Right atrium auricular region (tissue), 2 donors: ENCODE data around the gene FBLN2. TPM values are rescaled to one million over a fixed set of nuclear protein-coding genes. Genes with fewer than 3 reads are reported as not detected.
A peak's percentile ranks its signal among the peaks of the same experiment; 100 is the strongest.
"Not testable (repeated sequence)": the region's sequence is repeated elsewhere in the genome, so short reads cannot be mapped to it uniquely, and the experiment has no call there.

Experiments
- DNase-seq: peaks from one replicate; pipeline ENCODE4 v3.0.0-alpha.2; 2019; ENCODE audit warnings: low spot score
- H3K27ac ChIP-seq, 2 donors: fragments of 200-600 bp; sonication (generic); 1 replicate in 1 of 2; 2 replicates in 1 of 2; pipeline ENCODE4 v1.5.1; 2016 to 2019
- H3K27me3 ChIP-seq, 2 donors: fragments of 200-600 bp; sonication (generic); one replicate each; pipeline versions ENCODE4 v1.5.1 to v1.6.0; 2017 to 2019
- H3K36me3 ChIP-seq: fragments of 200-600 bp; sonication (generic); one replicate; pipeline ENCODE4 v1.5.1; 2016
- H3K4me1 ChIP-seq, 2 donors: fragments of 200-600 bp; sonication (generic); one replicate each; pipeline versions ENCODE4 v1.5.1 to v1.6.0; 2017 to 2019
- H3K4me3 ChIP-seq, 2 donors: fragments of 200-600 bp; sonication (generic); 1 replicate in 1 of 2; 2 replicates in 1 of 2; pipeline ENCODE4 v1.5.1; 2017 to 2019; ENCODE audit warnings: mild to moderate bottlenecking in 1 of 2, moderate library complexity in 1 of 2
- H3K9me3 ChIP-seq, 2 donors: fragments of 200-600 bp; sonication (generic); one replicate each; pipeline ENCODE4 v1.5.1; 2019
- total RNA-seq, 2 donors: library from RNA; depleted of rRNA; stranded (reverse); fragments of >200 nt; gene quantifications; one replicate each; pipeline ENCODE4 v1.1.0, GENCODE V29; 2016
- TF ChIP-seq, protein P1 (sequence below), 2 donors: fragments of 200-600 bp; sonication (generic); IDR thresholded peaks; one replicate each; pipeline ENCODE4 v1.5.1; 2019; ENCODE audit warnings: antibody characterized with exemption in 2 of 2

The FBLN2 gene
- 100 to 1,000 TPM; 122 to 185 TPM for total RNA-seq

DNA sequence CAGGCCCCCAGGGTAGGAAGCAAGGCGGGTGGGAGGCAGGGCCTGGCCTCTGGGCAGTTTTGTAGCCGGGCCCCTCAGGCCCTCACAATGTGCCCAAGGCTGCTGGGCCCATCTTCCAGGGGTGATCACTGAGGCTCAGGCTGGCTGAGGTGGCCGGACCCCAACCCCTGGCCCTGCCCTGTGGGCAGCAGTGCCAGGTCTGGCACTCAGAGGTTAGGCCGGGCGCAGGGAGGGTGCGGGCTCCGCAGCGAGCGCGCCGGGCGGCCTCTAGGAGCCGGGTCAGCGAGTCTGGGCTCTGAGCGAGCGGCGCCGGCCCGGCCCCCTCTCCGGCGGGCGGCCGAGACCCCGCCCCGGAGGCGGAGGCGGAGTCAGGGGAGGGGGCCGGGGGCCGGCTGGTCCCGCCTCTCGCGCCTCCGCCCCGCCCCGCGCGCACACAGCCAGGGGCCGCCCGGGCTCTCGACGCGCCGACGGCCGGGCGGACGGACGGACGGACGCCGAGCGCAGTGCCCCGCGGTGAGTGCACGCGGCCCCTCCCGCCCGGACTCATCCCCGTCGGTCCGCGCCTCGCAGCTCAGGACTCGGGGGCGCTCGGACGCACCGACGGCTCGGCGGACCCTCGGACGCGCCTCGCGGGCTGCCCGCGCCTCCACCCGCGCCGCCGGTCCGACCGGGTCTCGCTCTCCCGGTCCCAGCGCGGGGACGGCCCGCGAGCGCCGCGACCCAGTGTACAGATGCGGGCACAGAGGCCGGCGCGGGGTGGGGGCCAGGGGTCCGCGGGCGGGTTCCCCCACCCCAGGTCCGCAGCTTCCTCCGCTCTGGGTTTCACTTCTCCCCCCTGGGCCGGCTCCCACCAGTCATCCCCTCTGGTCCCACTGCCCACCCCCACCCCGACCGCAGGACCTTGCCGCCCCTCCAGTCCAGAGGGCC lies at the start of gene FBLN2:
TSS of gene FBLN2 (plus strand) at position 430 of the 927 bp plus-strand sequence. CDS start 21,231 bp downstream, outside the sequence.
- Histone ChIP-seq H3K27ac (peak within 1 kb of the TSS; percentile 59 to 79), H3K27me3 (no peaks in the 10 kb centered on the region), H3K9me3 (no peaks in the 10 kb centered on the region), H3K4me1 (peaks cover 0 to 73% of the 10 kb centered on the region in 2 donors), H3K36me3 (no peaks in the 10 kb centered on the region), H3K4me3 (peak within 1 kb of the TSS; percentile 50 to 60)
- DNase-seq: no peak
- TF ChIP-seq, protein P1, sequence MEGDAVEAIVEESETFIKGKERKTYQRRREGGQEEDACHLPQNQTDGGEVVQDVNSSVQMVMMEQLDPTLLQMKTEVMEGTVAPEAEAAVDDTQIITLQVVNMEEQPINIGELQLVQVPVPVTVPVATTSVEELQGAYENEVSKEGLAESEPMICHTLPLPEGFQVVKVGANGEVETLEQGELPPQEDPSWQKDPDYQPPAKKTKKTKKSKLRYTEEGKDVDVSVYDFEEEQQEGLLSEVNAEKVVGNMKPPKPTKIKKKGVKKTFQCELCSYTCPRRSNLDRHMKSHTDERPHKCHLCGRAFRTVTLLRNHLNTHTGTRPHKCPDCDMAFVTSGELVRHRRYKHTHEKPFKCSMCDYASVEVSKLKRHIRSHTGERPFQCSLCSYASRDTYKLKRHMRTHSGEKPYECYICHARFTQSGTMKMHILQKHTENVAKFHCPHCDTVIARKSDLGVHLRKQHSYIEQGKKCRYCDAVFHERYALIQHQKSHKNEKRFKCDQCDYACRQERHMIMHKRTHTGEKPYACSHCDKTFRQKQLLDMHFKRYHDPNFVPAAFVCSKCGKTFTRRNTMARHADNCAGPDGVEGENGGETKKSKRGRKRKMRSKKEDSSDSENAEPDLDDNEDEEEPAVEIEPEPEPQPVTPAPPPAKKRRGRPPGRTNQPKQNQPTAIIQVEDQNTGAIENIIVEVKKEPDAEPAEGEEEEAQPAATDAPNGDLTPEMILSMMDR (IDR thresholded peaks at IDR 0.05): no peak

DNA sequence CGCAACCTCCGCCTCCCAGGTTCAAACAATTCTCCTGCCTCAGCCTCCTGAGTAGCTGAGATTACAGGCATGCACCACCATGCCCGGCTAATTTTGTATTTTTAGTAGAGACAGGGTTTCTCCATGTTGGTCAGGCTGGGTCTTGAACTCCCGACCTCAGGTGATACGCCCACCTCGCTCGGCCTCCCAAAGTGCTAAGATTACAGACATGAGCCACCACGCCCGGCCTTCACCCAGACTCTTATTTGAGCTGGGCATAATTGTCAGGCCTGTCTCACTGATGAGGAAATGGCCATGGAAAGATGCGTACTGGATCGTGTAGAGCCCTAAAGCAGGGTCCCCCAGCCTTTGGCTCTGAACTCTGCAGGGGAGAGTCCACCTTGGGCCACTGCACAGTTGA lies 49.7 kb upstream of the FBLN2 start:
- DNase-seq, H3K36me3 ChIP-seq, H3K27me3 ChIP-seq: not testable (repeated sequence)

DNA sequence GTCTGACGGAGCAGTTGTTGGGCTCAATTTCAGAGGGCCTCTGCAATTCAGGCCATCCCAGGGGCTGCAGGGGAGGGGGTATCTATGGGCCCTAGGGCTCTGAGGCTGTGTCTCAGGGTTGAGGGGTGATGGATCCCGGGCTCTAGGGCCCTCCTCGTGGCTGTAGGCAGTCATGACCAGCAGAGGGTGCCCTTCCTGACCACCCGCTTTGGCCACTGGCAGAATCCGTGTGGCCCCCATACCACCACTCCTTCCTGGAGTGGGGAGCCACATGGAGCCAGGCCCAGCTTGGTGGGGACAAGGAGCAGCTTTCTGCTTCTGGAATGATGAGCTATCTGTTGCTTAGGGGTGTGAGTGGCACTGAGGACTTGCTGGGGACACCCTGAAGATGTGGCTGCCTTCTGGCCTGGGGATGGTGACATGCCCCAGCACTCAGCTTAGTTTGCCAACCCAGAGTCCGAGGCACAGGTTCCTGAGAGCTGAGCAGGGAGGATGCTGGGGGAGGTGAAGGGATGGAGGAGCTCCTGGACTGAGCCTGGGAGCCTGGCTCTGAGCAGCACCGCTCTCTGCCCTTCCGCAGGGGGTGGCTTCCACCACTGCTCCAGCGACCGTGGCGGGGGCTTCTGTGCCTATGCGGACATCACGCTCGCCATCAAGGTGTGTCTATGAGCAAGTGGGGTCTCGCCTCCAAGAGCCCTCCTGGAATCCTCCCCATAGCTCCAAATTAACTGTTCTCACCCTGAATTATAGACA lies 48.6 kb upstream of the FBLN2 start:
- H3K27me3 ChIP-seq: no peaks in the 10 kb centered on the region
- no peak overlapping the region for H3K27ac ChIP-seq
- DNase-seq: no peak
- TF ChIP-seq, protein P1 (IDR thresholded peaks at IDR 0.05): peak; percentile 45 to 66
- H3K36me3 ChIP-seq: peaks cover 6% of the 10 kb centered on the region
- H3K4me3 ChIP-seq: no peak overlapping the region
- peaks cover 0 to 20% of the 10 kb centered on the region in 2 donors for H3K4me1 ChIP-seq
- H3K9me3 ChIP-seq: no peaks in the 10 kb centered on the region

More for the DNA sequence above, 49.7 kb upstream of the FBLN2 start:
- H3K4me3 ChIP-seq, H3K9me3 ChIP-seq, H3K27ac ChIP-seq: not testable (repeated sequence)
- H3K4me1 ChIP-seq: peaks cover 0 to 20% of the 10 kb centered on the region in 2 donors

DNA sequence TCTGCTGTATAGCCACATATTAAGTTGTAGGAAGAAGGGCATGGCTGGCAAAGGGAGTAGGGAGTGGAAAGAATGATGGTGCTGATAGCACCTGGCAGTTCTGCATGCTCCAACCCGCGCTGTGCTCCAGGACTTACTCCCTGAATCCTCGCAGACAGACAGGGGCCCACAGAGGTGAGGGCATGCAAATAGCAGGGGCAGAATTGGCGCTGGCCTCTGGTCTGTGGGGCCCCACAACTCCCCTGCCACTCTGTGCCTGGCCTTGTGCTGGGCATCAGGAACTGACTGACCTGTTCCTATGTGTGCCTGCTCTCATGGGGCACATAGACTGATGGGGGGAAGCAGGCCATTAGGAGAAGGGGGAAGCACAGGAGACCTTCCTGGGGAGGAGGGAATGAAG lies 47.9 kb upstream of the FBLN2 start:
- H3K27ac ChIP-seq: no peak overlapping the region
- H3K36me3 ChIP-seq: peaks cover 6% of the 10 kb centered on the region
- H3K4me1 ChIP-seq: peaks cover 0 to 17% of the 10 kb centered on the region in 2 donors
- H3K4me3 ChIP-seq: no peak overlapping the region
- TF ChIP-seq, protein P1 (IDR thresholded peaks at IDR 0.05): no peak
- no peaks in the 10 kb centered on the region for H3K9me3 ChIP-seq
- H3K27me3 ChIP-seq: no peaks in the 10 kb centered on the region
- DNase-seq: no peak

DNA sequence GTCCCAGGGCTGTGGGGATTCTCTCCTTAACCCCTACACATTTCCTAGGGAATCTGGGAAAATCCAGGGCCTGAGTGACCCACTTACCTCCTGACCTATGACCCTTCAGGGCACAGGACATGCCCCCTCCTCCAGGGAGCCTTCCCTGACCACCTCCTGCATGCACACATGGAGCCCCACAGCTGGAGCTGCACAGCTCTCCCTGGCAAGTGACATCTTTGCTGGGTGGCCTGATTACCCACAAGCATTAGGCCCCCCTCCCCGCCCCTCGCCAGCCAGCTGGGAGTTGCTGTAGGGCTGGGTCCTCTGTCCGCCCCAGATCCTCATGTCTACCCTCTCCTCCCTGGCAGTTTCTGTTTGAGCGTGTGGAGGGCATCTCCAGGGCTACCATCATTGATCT lies 47.4 kb upstream of the FBLN2 start:
- no peak for DNase-seq
- Histone ChIP-seq H3K9me3 (no peaks in the 10 kb centered on the region), H3K4me1 (peaks cover 0 to 12% of the 10 kb centered on the region in 2 donors), H3K4me3 (no peak overlapping the region), H3K27ac (no peak overlapping the region), H3K27me3 (no peaks in the 10 kb centered on the region), H3K36me3 (peaks cover 6% of the 10 kb centered on the region)
- TF ChIP-seq, protein P1 (IDR thresholded peaks at IDR 0.05): no peak
